BE2C (cell line): ENCODE data around the gene IER3.

Source experiments
- DNase-seq: peaks from one replicate; pipeline ENCODE4 v3.0.0-alpha.2; 2020
- H3K27me3 ChIP-seq: fragments of 250-450 bp; sonication (Bioruptor Pico); 2 replicates; pipeline ENCODE4 v1.5.1; 2020; ENCODE audit warnings: mild to moderate bottlenecking
- H3K36me3 ChIP-seq: fragments of 250-450 bp; sonication (Bioruptor Pico); 2 replicates; pipeline ENCODE4 v1.5.1; 2020; ENCODE audit warnings: mild to moderate bottlenecking
- H3K4me1 ChIP-seq: fragments of 250-450 bp; sonication (Bioruptor Pico); 2 replicates; pipeline ENCODE4 v1.5.1; 2020
- H3K4me3 ChIP-seq: 2 replicates; pipeline ENCODE4 v1.5.1; 2011; ENCODE audit warnings: low read depth, low read length
- H3K9me3 ChIP-seq: fragments of 250-450 bp; sonication (Bioruptor Pico); 2 replicates; pipeline ENCODE4 v1.5.1; 2020
- CTCF ChIP-seq: IDR thresholded peaks from 2 replicates; pipeline ENCODE4 v1.5.1; 2012; ENCODE audit warnings: mild to moderate bottlenecking, low read depth, low read length

Gene IER3

GRCh38 chr6:30778001-30778635 lies 33.8 kb upstream of the IER3 start:
- Histone ChIP-seq H3K27me3 (no peaks in the 10 kb centered on the region), H3K9me3 (no peaks in the 10 kb centered on the region), H3K4me1 (peaks cover 41% of the 10 kb centered on the region), H3K4me3 (no peak overlapping the region), H3K36me3 (no peaks in the 10 kb centered on the region)
- no peak for TF ChIP-seq CTCF
- DNase-seq = no peak

DNA sequence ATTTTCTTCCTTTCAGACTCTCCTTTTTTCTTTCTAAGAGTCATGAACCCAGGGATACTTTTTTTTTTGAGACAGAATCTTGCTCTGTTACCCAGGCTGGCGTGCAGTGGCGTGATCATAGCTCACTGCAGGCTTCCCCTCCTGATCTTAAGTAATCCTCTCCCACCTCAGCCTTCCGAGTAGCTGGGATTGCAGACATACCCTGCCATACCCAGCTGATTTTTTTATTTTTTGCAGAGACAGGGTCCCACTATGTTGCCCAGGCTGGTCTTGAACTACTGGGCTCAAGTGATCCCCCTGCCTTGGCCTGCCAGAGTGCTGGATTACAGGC lies 32.8 kb upstream of the IER3 start:
- Histone ChIP-seq H3K4me1 (peaks cover 31% of the 10 kb centered on the region), H3K27me3 (no peaks in the 10 kb centered on the region), H3K4me3 (no peak overlapping the region), H3K9me3 (no peaks in the 10 kb centered on the region), H3K36me3 (no peaks in the 10 kb centered on the region)
- no peak for TF ChIP-seq CTCF
- no peak for DNase-seq

- TF ChIP-seq CTCF = no peak
- DNase-seq = no peak
These were observed 32.2 kb upstream of the IER3 start for GRCh38 chr6:30776390-30777154.

DNA sequence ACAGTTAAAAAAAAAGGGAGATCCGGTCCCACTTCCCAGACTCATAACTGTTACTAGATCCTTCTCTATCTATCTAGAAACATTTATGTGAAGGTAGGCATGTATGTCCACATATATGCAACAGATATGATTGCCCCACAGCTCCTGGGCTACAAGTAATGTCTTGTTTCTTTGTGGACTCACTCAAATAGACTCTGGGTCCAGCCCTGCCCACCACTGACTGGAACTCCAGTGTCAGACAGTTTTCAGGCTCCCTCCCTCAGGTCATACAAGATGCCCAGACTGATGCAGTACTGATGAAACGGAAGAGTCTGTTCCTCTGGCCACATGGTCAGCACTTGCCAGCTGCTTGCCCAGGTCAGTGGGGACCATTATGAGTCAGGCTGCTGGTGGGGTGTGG lies 30.8 kb upstream of the IER3 start:
- TF ChIP-seq CTCF = no peak
- no peaks in the 10 kb centered on the region; the same call in 1 of the 2 replicates for H3K9me3 ChIP-seq
- DNase-seq = no peak
- H3K27me3 ChIP-seq = no peaks in the 10 kb centered on the region
- no peak overlapping the region for H3K4me3 ChIP-seq
- peaks cover 22% of the 10 kb centered on the region for H3K4me1 ChIP-seq
- H3K36me3 ChIP-seq = no peaks in the 10 kb centered on the region

More at GRCh38 chr6:30776390-30777154, 32.2 kb upstream of the IER3 start:
- no peaks in the 10 kb centered on the region for H3K9me3 ChIP-seq
- H3K4me1 ChIP-seq = peaks cover 29% of the 10 kb centered on the region
- no peaks in the 10 kb centered on the region for H3K36me3 ChIP-seq
- no peak overlapping the region for H3K4me3 ChIP-seq
- H3K27me3 ChIP-seq = no peaks in the 10 kb centered on the region

DNA sequence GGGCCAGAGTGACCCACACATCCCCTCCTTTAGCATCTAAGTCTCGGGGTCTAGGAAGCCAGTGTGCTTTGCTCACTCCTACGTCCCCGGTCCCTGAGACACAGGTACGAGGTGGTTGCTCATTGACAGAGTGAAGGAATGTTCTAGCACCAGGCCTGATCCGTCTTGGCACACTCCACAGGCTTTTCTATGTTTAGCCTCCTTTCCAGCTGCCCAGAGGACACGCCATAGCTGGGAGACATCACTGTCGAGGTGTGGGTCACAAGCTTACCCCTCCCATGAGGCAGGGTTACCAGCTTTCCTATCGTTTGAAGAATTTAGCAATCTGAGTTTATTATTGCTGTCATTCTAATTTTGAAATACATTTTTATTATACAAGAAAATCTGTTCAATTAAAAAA lies 30.4 kb upstream of the IER3 start:
- H3K4me3 ChIP-seq = no peak overlapping the region
- H3K9me3 ChIP-seq = no peaks in the 10 kb centered on the region; the same call in 1 of the 2 replicates
- H3K4me1 ChIP-seq = peaks cover 22% of the 10 kb centered on the region
- no peaks in the 10 kb centered on the region for H3K36me3 ChIP-seq
- H3K27me3 ChIP-seq = no peaks in the 10 kb centered on the region
- DNase-seq = no peak
- no peak for TF ChIP-seq CTCF

- Histone ChIP-seq H3K4me3 (no peak overlapping the region), H3K4me1 (peaks cover 14% of the 10 kb centered on the region), H3K27me3 (no peaks in the 10 kb centered on the region), H3K9me3 (no peaks in the 10 kb centered on the region; the same call in 1 of the 2 replicates), H3K36me3 (no peaks in the 10 kb centered on the region)
- DNase-seq = no peak
- no peak for TF ChIP-seq CTCF
These were observed 26.2 kb upstream of the IER3 start for GRCh38 chr6:30770592-30770991.
